ENCODE measurements around the gene IRF1.
"Not testable (repeated sequence)": the region's sequence is repeated elsewhere in the genome, so short reads cannot be mapped to it uniquely, and the experiment has no call there.

IRF1 gene

GRCh38 chr5:132486318-132487094 is 4.1 kb downstream of the IRF1 start:
- DNase-seq, result no peak

- no peak for DNase-seq
These were observed 4.8 kb downstream of the IRF1 start for GRCh38 chr5:132485641-132486317.

GRCh38 chr5:132484876-132485640 is 5.5 kb downstream of the IRF1 start:
- not testable (repeated sequence) for DNase-seq

- DNase-seq, result no peak
These were observed 6.2 kb downstream of the IRF1 start for GRCh38 chr5:132484391-132484725.

GRCh38 chr5:132483661-132484390 is 6.7 kb downstream of the IRF1 start:
- DNase-seq, result no peak

GRCh38 chr5:132483101-132483500 is 7.5 kb downstream of the IRF1 start:
- DNase-seq, result no peak

- no peak for DNase-seq
These were observed 8.9 kb downstream of the IRF1 start for GRCh38 chr5:132481596-132482211.

- no peak for DNase-seq
These were observed 9.5 kb downstream of the IRF1 start for GRCh38 chr5:132480893-132481595.

- DNase-seq, result no peak
These were observed 10.1 kb downstream of the IRF1 start for GRCh38 chr5:132480546-132480892.

GRCh38 chr5:132480042-132480441 is 10.5 kb downstream of the IRF1 start:
- no peak for DNase-seq

GRCh38 chr5:132479111-132479951 is 11.2 kb downstream of the IRF1 start:
- DNase-seq, result no peak

- DNase-seq, result no peak
These were observed 12.2 kb downstream of the IRF1 start for GRCh38 chr5:132478366-132478871.

- DNase-seq, result no peak
These were observed 12.7 kb downstream of the IRF1 start for GRCh38 chr5:132477784-132478365.

- DNase-seq, result no peak
These were observed 13.4 kb downstream of the IRF1 start for GRCh38 chr5:132476876-132477781.

- DNase-seq, result no peak
These were observed 14.3 kb downstream of the IRF1 start for GRCh38 chr5:132475987-132476875.

- no peak for DNase-seq
These were observed 15.1 kb downstream of the IRF1 start for GRCh38 chr5:132475497-132475882.

GRCh38 chr5:132474881-132475496 is 15.6 kb downstream of the IRF1 start:
- DNase-seq, result no peak
